Activated B cell treated with CpG ODN at 0.5 μM for 24 hours (primary cell): Measurements from ENCODE around the gene TCF4. TPM values are rescaled to one million over a fixed set of nuclear protein-coding genes. Genes with fewer than 3 reads are reported as not detected.

Source experiments
- ATAC-seq: fragments of 200-7000 bp; cut with Tn5 transposase; one replicate; pipeline ENCODE4 v1.10.0; 2021; ENCODE audit warnings: low read depth, mild to moderate bottlenecking, moderate library complexity
- CTCF ChIA-PET: fragments of 350-600 bp; sonication (Branson Sonifier 250); formaldehyde crosslinking; loops from one replicate; lab custom pipeline; 2021; ENCODE audit warnings: antibody characterized with exemption; lab: Charles Lee
- POLR2A ChIA-PET: fragments of 350-600 bp; sonication (Branson Sonifier 250); formaldehyde crosslinking; loops from one replicate; lab custom pipeline; 2021; ENCODE audit warnings: antibody characterized with exemption; lab: Charles Lee
- DNase-seq: peaks from one replicate; pipeline ENCODE4 v3.0.0; 2022
- H3K27ac Mint-ChIP-seq: one replicate; pipeline ENCODE4 v1.8.0; 2020; ENCODE audit warnings: mixed read lengths
- H3K27me3 Mint-ChIP-seq: one replicate; pipeline ENCODE4 v1.8.0; 2021; ENCODE audit warnings: mixed read lengths
- H3K36me3 Mint-ChIP-seq: one replicate; pipeline ENCODE4 v1.8.0; 2021; ENCODE audit warnings: low read depth, mixed read lengths
- H3K4me1 Mint-ChIP-seq: one replicate; pipeline ENCODE4 v1.8.0; 2021; ENCODE audit warnings: mixed read lengths
- H3K4me3 Mint-ChIP-seq: one replicate; pipeline ENCODE4 v1.8.0; 2020; ENCODE audit warnings: mild to moderate bottlenecking, mixed read lengths
- H3K9me3 Mint-ChIP-seq: one replicate; pipeline ENCODE4 v1.8.0; 2020; ENCODE audit warnings: mixed read lengths
- intact Hi-C: fragments of 100-400 bp; cut with micrococcal nuclease; formaldehyde crosslinking; loops from one replicate; pipeline ENCODE4 v1.15.1; 2024
- total RNA-seq: library from RNA; stranded (reverse); gene quantifications from 2 replicates; pipeline ENCODE4 v1.2.3, GENCODE V29; 2022
- TF ChIP-seq, protein P1 (sequence below): fragments of 200-600 bp; IDR thresholded peaks from one replicate; pipeline ENCODE4 v1.8.0; 2022; ENCODE audit warnings: antibody characterized with exemption, mild to moderate bottlenecking

TCF4 gene
- total RNA-seq, 1 donor from 2014 or later = 270 TPM

DNA sequence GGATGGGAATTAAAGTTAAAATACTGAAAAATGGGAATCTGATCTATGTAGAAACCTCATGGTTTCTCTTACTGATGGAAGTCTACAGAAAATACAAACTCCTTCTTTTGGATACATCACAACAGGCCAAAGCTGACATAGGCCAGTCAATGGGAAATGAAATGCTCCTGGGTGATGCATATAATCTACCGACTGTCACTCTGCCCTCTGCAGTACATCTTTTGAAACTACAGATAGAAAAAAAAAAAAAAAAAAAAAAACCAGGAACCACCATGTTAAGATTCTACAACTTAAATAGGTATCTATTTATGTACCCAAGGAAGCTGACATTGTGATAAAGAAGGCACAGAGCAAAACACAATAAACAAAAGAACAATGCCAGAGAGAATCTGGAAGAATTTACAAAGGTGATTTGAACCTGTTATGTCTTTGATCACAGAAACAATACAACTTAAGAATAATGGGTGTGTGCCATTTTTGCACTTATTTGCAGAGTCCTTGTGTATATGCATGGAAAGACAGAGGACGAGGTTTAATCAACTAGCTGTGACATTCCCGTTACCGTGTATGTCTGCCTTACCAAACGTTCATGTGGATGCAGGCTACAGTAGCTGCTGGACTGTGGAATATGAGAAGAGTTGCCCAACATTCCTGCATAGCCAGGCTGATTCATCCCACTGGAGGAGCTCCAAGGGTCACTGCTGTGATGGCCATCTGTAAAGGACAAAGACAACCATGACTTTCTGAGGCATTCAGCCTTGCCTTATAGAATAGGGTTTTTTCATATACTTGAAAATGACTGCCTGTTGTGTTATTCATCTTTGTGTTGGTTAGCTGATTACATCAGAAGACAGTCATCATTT, 312.7 kb downstream of the TCF4 start:
- Mint-ChIP-seq H3K27me3 (no peaks in the 10 kb centered on the region), H3K4me3 (no peak overlapping the region), H3K36me3 (peaks cover 77% of the 10 kb centered on the region), H3K27ac (peak overlapping the region; percentile 57), H3K9me3 (no peaks in the 10 kb centered on the region), H3K4me1 (peaks cover 49% of the 10 kb centered on the region)
- CTCF ChIA-PET = interaction anchor here (0.6 to 14.9 kb wide), 5 partner anchors 11 to 508 kb away, joined by 3 to 165 read pairs (median 5); no protein-coding TSS in a partner anchor
- TF ChIP-seq, protein P1, sequence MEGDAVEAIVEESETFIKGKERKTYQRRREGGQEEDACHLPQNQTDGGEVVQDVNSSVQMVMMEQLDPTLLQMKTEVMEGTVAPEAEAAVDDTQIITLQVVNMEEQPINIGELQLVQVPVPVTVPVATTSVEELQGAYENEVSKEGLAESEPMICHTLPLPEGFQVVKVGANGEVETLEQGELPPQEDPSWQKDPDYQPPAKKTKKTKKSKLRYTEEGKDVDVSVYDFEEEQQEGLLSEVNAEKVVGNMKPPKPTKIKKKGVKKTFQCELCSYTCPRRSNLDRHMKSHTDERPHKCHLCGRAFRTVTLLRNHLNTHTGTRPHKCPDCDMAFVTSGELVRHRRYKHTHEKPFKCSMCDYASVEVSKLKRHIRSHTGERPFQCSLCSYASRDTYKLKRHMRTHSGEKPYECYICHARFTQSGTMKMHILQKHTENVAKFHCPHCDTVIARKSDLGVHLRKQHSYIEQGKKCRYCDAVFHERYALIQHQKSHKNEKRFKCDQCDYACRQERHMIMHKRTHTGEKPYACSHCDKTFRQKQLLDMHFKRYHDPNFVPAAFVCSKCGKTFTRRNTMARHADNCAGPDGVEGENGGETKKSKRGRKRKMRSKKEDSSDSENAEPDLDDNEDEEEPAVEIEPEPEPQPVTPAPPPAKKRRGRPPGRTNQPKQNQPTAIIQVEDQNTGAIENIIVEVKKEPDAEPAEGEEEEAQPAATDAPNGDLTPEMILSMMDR = no peak
- DNase-seq (no peak), ATAC-seq (peak; percentile 73)
- POLR2A ChIA-PET = interaction anchor here (0.6 to 1.8 kb wide), 4 partner anchors 11 to 46 kb away, joined by 3 to 15 read pairs (median 4); no protein-coding TSS in a partner anchor
- intact Hi-C loops = loop anchor here (1.0 to 2.0 kb wide), 4 partner anchors 9 to 41 kb away; no protein-coding TSS in a partner anchor

- DNase-seq (no peak), ATAC-seq (no peak)
- Mint-ChIP-seq H3K27ac (peak overlapping the region; percentile 61), H3K4me3 (no peak overlapping the region), H3K27me3 (no peaks in the 10 kb centered on the region), H3K36me3 (peaks cover 82% of the 10 kb centered on the region), H3K9me3 (no peaks in the 10 kb centered on the region), H3K4me1 (peaks cover 61% of the 10 kb centered on the region)
- TF ChIP-seq, protein P1 = no peak
- ChIA-PET POLR2A (no interaction called here), CTCF (interaction anchor here (14.9 kb wide), 1 partner anchor 40 kb away, joined by 165 read pairs; no protein-coding TSS in a partner anchor)
- intact Hi-C loops = no loop called here
These were observed 315.3 kb downstream of the TCF4 start for GRCh38 chr18:55272510-55273243.

DNA sequence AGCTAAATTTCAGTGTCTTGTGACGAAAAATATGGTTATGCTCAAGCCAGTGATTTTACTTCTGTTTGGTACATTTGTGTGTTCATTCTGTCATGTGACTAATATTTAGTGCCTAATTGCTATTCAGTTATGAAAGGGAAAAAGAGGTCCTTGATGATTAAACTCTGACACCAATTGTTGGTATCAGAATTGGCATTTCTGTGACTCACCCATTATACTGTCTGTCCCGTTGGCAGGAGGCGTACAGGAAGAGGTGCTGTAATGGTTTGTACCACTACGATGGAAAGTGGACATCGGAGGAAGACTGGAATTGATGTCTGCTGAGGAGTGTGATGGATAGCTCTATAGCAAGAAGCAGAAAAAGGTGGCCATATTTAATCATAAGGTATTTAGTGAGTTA, 318.4 kb downstream of the TCF4 start:
- Mint-ChIP-seq H3K4me1 (peaks cover 79% of the 10 kb centered on the region), H3K9me3 (no peaks in the 10 kb centered on the region), H3K4me3 (peak overlapping the region; percentile 55), H3K36me3 (peaks cover 85% of the 10 kb centered on the region), H3K27me3 (no peaks in the 10 kb centered on the region), H3K27ac (peak overlapping the region; percentile 93)
- ChIA-PET CTCF (interaction anchor here (14.9 kb wide), 1 partner anchor 37 kb away, joined by 165 read pairs; no protein-coding TSS in a partner anchor), POLR2A (interaction anchor here (0.7 to 3.9 kb wide), 5 partner anchors 9 to 51 kb away, joined by 3 to 21 read pairs (median 13); no protein-coding TSS in a partner anchor)
- DNase-seq (no peak), ATAC-seq (no peak)
- intact Hi-C loops = loop anchor here (10.0 kb wide), 2 partner anchors 845 to 1045 kb away; partner anchors contain the start of gene MBD2
- TF ChIP-seq, protein P1 = no peak

GRCh38 chr18:55268628-55269275, 319.2 kb downstream of the TCF4 start:
- no peaks in the 10 kb centered on the region for H3K9me3 Mint-ChIP-seq
- peaks cover 82% of the 10 kb centered on the region for H3K4me1 Mint-ChIP-seq
- no peaks in the 10 kb centered on the region for H3K27me3 Mint-ChIP-seq
- peak; percentile 29 for ATAC-seq
- H3K36me3 Mint-ChIP-seq = peaks cover 82% of the 10 kb centered on the region
- intact Hi-C loops = loop anchor here (1.0 to 10.0 kb wide), 5 partner anchors 19 to 1044 kb away; partner anchors contain the start of gene MBD2
- no peak for DNase-seq
- TF ChIP-seq, protein P1 = no peak
- POLR2A ChIA-PET = interaction anchor here (0.9 to 3.9 kb wide), 15 partner anchors 9 to 204 kb away, joined by 3 to 48 read pairs (median 4); no protein-coding TSS in a partner anchor
- peak overlapping the region; percentile 76 for H3K4me3 Mint-ChIP-seq
- CTCF ChIA-PET = interaction anchor here (0.6 to 14.9 kb wide), 4 partner anchors 11 to 53 kb away, joined by 3 to 165 read pairs (median 4); no protein-coding TSS in a partner anchor
- peak overlapping the region; percentile 93 for H3K27ac Mint-ChIP-seq
